K562 (cell line): Measurements from ENCODE around the gene CENPQ. TPM values are rescaled to one million over a fixed set of nuclear protein-coding genes. Genes with fewer than 3 reads are reported as not detected.

Experiments used
- ATAC-seq: fragments of 200-7000 bp; cut with Tn5 transposase; 3 replicates; pipeline ENCODE4 v1.9.1; 2020; ENCODE audit warnings: moderate library complexity
- BruUV-seq: library from RNA; stranded (reverse); fragments of 400-500 nt; replicated peaks from 2 replicates; lab custom pipeline; 2021; lab: Mats Ljungman, UMichigan
- CTCF ChIA-PET: fragments of 300-600 bp; formaldehyde crosslinking; extraction: SDS; loops from one replicate; lab custom pipeline; 2021; ENCODE audit warnings: low intra/inter-chr PET ratio; lab: Yijun Ruan, JAX
- POLR2A ChIA-PET: fragments of 300-600, 350-650 bp; sonication (Branson Sonifier 250); formaldehyde crosslinking; extraction: SDS; loops from one replicate; lab custom pipeline; 2021; ENCODE audit warnings: antibody characterized with exemption, inconsistent platforms; lab: Yijun Ruan, JAX
- DNase-seq, 4 experiments: peaks; one replicate each; pipeline versions ENCODE4 v3.0.0 to v3.0.0-alpha.2; 2011 to 2018; ENCODE audit warnings: low spot score in 3 of 4, mixed read lengths in 3 of 4; ENCODE audit errors: extremely low read depth in 1 of 4
- FAIRE-seq: peaks from 2 replicates; lab custom pipeline; 2011; peaks lifted over from hg19 to GRCh38; lab: Jason Lieb, UNC
- H2AFZ ChIP-seq: 2 replicates; pipeline ENCODE4 v1.6.0; 2011; ENCODE audit warnings: low read depth, low read length, control low read depth, inconsistent platforms
- H3K27ac ChIP-seq: fragments of 200-600 bp; 3 replicates; pipeline ENCODE4 v1.8.0; 2011; ENCODE audit warnings: low read depth, mild to moderate bottlenecking, control low read depth, inconsistent platforms, low read length, moderate library complexity, mixed read lengths; ENCODE audit errors: extremely low read depth
- H3K27me3 ChIP-seq, 2 experiments: fragments of 300-600 bp in 1 of 2; 2 replicates in 1 of 2; 3 replicates in 1 of 2; pipeline versions ENCODE4 v1.6.0 to v1.8.0; 2011; ENCODE audit warnings: inconsistent platforms in 2 of 2, low read length in 2 of 2, mild to moderate bottlenecking in 1 of 2, mixed read lengths in 1 of 2, moderate library complexity in 1 of 2; ENCODE audit not compliant: control insufficient read depth in 2 of 2, insufficient read depth in 2 of 2
- H3K36me3 ChIP-seq: fragments of 300-600 bp; 3 replicates; pipeline ENCODE4 v1.8.0; 2011; ENCODE audit warnings: mild to moderate bottlenecking, low read length, inconsistent platforms; ENCODE audit not compliant: control insufficient read depth, insufficient read depth
- H3K4me1 ChIP-seq, 2 experiments: fragments of 200-600 bp in 1 of 2; replicated peaks in 1 of 2; 2 replicates in 1 of 2; 3 replicates in 1 of 2; pipeline versions ENCODE4 v1.5.1 to v1.8.0; 2011; ENCODE audit warnings: inconsistent platforms in 2 of 2, low read length in 2 of 2, mild to moderate bottlenecking in 1 of 2, mixed read lengths in 1 of 2, moderate library complexity in 1 of 2; ENCODE audit not compliant: control insufficient read depth in 2 of 2, insufficient read depth in 2 of 2
- H3K4me2 ChIP-seq: 2 replicates; pipeline ENCODE4 v1.6.1; 2011; ENCODE audit warnings: low read length, control low read depth, inconsistent platforms, mixed read lengths; ENCODE audit not compliant: insufficient read depth
- H3K4me3 ChIP-seq: fragments of 200-600 bp; sonication (generic), shearing (Covaris generic); 2 replicates; pipeline ENCODE4 v1.5.1; 2016; ENCODE audit warnings: control low read depth, inconsistent platforms
- H3K79me2 ChIP-seq: fragments of 200-600 bp; 3 replicates; pipeline ENCODE4 v1.8.0; 2011; ENCODE audit warnings: low read length, inconsistent platforms; ENCODE audit not compliant: control insufficient read depth, insufficient read depth
- H3K9ac ChIP-seq, 2 experiments: 2 replicates each; pipeline versions ENCODE4 v1.6.0 to v1.6.1; 2011; ENCODE audit warnings: low read depth in 2 of 2, low read length in 2 of 2, control low read depth in 1 of 2, inconsistent platforms in 1 of 2, mild to moderate bottlenecking in 1 of 2, mixed read lengths in 1 of 2; ENCODE audit not compliant: insufficient read depth in 1 of 2
- H3K9me1 ChIP-seq: one replicate; pipeline ENCODE4 v1.6.0; 2011; ENCODE audit warnings: inconsistent platforms, mild to moderate bottlenecking, low read length, moderate library complexity; ENCODE audit not compliant: control insufficient read depth, insufficient read depth
- H3K9me3 ChIP-seq: replicated peaks from 2 replicates; pipeline ENCODE4 v1.5.1; 2011; ENCODE audit warnings: low read depth, low read length, inconsistent platforms; ENCODE audit not compliant: control insufficient read depth, insufficient read depth
- H4K20me1 ChIP-seq: replicated peaks from 2 replicates; pipeline ENCODE4 v1.6.1; 2011; ENCODE audit warnings: low read length, inconsistent platforms, mixed read lengths; ENCODE audit not compliant: control insufficient read depth, insufficient read depth
- CEBPB ChIP-seq: fragments of 450-650 bp; IDR thresholded peaks from 2 replicates; pipeline ENCODE4 v1.6.1; 2016; ENCODE audit warnings: missing genetic modification characterization, missing compliant biosample characterization
- MGA ChIP-seq: fragments of 450-650 bp; IDR thresholded peaks from 2 replicates; pipeline ENCODE4 v1.6.1; 2016; ENCODE audit warnings: mild to moderate bottlenecking, moderate library complexity
- TCF7 ChIP-seq: sonication (generic); IDR thresholded peaks from 2 replicates; pipeline ENCODE4 v1.6.1; 2016; ENCODE audit warnings: antibody characterized with exemption, borderline replicate concordance
- in situ Hi-C: fragments of 300-500 bp; cut with MboI; formaldehyde crosslinking; loops from 4 replicates; pipeline ENCODE4 v1.15.0; 2018; ENCODE audit warnings: inconsistent platforms, mixed read lengths
- intact Hi-C: fragments of 100-400 bp; cut with micrococcal nuclease; formaldehyde crosslinking; loops from 2 replicates; pipeline ENCODE4 v1.14.2; 2022
- polyA plus RNA-seq, 8 experiments: library from polyadenylated mRNA; depleted of rRNA in 4 of 8; stranded (reverse) in 5 of 8; unstranded in 3 of 8; fragments of >200 nt; fragmentation: Nextera tagmentation in 2 of 8; fragmentation: Illumina TruSeq in 1 of 8; extraction: Ambion mirVana in 2 of 8; extraction: Trizol in 1 of 8; gene quantifications; 2 replicates each; pipeline versions ENCODE4 v1.2.1 to v1.2.3, GENCODE V29; 2011 to 2014; ENCODE audit warnings: inconsistent platforms in 1 of 8, missing spikeins in 1 of 8
- total RNA-seq, 7 experiments: library from RNA; depleted of rRNA in 6 of 7; stranded (reverse); fragments of >200 nt in 6 of 7; fragmentation: Illumina TruSeq in 2 of 7; extraction: Trizol in 2 of 7; gene quantifications; 2 replicates each; pipeline versions ENCODE4 v1.2.1 to v1.2.3, GENCODE V29; 2011 to 2021; ENCODE audit warnings: low replicate concordance in 1 of 7
- TF ChIP-seq, protein P1 (sequence below): fragments of 450-650 bp; IDR thresholded peaks from 2 replicates; pipeline ENCODE4 v1.6.1; 2017; ENCODE audit warnings: antibody characterized with exemption, mild to moderate bottlenecking

Gene CENPQ
- total and polyA plus RNA-seq, 9 of the 15 experiments (the other 6 are each of a cell fraction or from before 2014, with no cell fraction given), result 12.7 to 48.3 (median 26.4) TPM

DNA sequence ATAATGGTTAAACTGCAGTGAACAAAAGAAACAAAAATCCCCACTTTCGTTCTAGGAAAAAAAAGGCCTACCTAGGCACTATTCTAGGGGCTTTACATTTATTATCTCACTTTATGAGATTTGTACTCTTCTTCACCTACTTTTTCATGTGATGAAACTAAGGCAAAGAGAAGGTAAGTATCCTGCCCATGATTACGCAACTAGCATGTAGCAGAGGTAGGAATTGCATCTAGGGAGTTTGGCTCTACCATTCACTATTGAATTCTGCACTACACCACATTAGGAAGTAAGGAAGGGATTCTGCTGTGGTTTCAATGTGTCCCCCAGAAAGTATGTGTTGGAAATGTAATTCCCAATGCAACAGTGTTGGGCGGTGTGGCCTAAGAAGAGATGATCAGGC is 75.9 kb downstream of the CENPQ start (continued):
- peak; percentile 95 for TF ChIP-seq CEBPB
- TF ChIP-seq, all 486 proteins: peak for 3

DNA sequence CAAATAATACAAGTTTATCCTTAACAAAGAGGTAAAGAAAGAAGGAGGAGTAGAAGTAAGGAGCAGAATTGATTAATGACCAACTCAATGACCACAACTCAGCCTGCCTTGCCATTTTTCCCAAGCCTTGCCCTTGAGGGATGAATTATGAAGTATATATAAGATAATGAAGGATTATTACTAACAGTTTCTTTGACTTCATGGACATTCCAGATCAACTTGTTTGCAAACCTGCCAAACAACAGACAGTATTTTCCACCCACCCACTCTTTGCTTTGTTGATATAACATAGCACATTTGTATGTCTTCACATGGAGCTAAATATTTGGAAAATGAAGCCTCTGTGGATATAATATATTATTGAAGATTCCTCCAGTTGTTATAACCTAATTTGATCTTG is 77.4 kb downstream of the CENPQ start:
- no peaks in the 10 kb centered on the region for H3K27me3 ChIP-seq
- H3K36me3 ChIP-seq, result no peaks in the 10 kb centered on the region
- DNase-seq (no peak), FAIRE-seq (no peak), ATAC-seq (no peak)
- no TSS peak for BruUV-seq
- no peaks in the 10 kb centered on the region for H3K9me3 ChIP-seq
- H3K4me2 ChIP-seq, result no peak overlapping the region
- CTCF ChIA-PET, result interaction anchor here (0.7 kb wide), 1 partner anchor 9 kb away, joined by 3 read pairs; no protein-coding TSS in a partner anchor
- in situ Hi-C loops, result no loop called here
- TF ChIP-seq TCF7 (no peak), MGA (peak; percentile 33; the same call in 1 of the 2 replicates)
- TF ChIP-seq, protein P1, sequence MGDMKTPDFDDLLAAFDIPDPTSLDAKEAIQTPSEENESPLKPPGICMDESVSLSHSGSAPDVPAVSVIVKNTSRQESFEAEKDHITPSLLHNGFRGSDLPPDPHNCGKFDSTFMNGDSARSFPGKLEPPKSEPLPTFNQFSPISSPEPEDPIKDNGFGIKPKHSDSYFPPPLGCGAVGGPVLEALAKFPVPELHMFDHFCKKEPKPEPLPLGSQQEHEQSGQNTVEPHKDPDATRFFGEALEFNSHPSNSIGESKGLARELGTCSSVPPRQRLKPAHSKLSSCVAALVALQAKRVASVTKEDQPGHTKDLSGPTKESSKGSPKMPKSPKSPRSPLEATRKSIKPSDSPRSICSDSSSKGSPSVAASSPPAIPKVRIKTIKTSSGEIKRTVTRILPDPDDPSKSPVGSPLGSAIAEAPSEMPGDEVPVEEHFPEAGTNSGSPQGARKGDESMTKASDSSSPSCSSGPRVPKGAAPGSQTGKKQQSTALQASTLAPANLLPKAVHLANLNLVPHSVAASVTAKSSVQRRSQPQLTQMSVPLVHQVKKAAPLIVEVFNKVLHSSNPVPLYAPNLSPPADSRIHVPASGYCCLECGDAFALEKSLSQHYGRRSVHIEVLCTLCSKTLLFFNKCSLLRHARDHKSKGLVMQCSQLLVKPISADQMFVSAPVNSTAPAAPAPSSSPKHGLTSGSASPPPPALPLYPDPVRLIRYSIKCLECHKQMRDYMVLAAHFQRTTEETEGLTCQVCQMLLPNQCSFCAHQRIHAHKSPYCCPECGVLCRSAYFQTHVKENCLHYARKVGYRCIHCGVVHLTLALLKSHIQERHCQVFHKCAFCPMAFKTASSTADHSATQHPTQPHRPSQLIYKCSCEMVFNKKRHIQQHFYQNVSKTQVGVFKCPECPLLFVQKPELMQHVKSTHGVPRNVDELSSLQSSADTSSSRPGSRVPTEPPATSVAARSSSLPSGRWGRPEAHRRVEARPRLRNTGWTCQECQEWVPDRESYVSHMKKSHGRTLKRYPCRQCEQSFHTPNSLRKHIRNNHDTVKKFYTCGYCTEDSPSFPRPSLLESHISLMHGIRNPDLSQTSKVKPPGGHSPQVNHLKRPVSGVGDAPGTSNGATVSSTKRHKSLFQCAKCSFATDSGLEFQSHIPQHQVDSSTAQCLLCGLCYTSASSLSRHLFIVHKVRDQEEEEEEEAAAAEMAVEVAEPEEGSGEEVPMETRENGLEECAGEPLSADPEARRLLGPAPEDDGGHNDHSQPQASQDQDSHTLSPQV, result 0 out of 2 replicates have a peak, but pooled peaks have one; percentile 13
- H2AFZ ChIP-seq, result peak overlapping the region; percentile 56; the same call in 1 of the 2 replicates
- no peak overlapping the region for H3K9ac ChIP-seq
- POLR2A ChIA-PET, result interaction anchor here (0.6 to 1.5 kb wide), 2 partner anchors 9 to 17 kb away, joined by 3 to 4 read pairs; no protein-coding TSS in a partner anchor
- H3K79me2 ChIP-seq, result no peaks in the 10 kb centered on the region
- H3K9me1 ChIP-seq, result no peaks in the 10 kb centered on the region
- intact Hi-C loops, result no loop called here
- H3K4me3 ChIP-seq, result no peak overlapping the region
- peak overlapping the region; percentile 59; the same call in 1 of the 3 replicates for H3K27ac ChIP-seq
- H4K20me1 ChIP-seq, result no peaks in the 10 kb centered on the region
- peaks cover 0 to 16% of the 10 kb centered on the region in 2 experiments; a peak in 2 of 5 replicates for H3K4me1 ChIP-seq
